ENCODE results near the gene DGKB.

- no peak for TF ChIP-seq CTCF (IDR thresholded peaks at IDR 0.05)
- TF ChIP-seq POLR2A (IDR thresholded peaks at IDR 0.05) = no peak
Measured at GRCh38 chr7:14144538-14144937, 758.0 kb downstream of the DGKB start.

All from adrenal gland (tissue), 5 donors.